Activated naive CD8-positive, alpha-beta T cell treated with anti-CD3 and anti-CD28 coated beads for 36 hours (primary cell): ENCODE measurements around the gene ZER1. TPM values are rescaled to one million over a fixed set of nuclear protein-coding genes. Genes with fewer than 3 reads are reported as not detected.
A peak's percentile ranks its signal among the peaks of the same experiment; 100 is the strongest.

ENCODE experiments used
- DNase-seq: peaks from one replicate; pipeline ENCODE4 v3.0.0; 2021
- H3K27ac Mint-ChIP-seq: one replicate; pipeline ENCODE4 v1.8.0; 2022; ENCODE audit warnings: mild to moderate bottlenecking, moderate library complexity, mixed read lengths
- H3K27me3 Mint-ChIP-seq: one replicate; pipeline ENCODE4 v1.8.0; 2022; ENCODE audit warnings: mild to moderate bottlenecking, mixed read lengths
- H3K36me3 Mint-ChIP-seq: one replicate; pipeline ENCODE4 v1.8.0; 2021; ENCODE audit warnings: mild to moderate bottlenecking, mixed read lengths
- H3K4me1 Mint-ChIP-seq: one replicate; pipeline ENCODE4 v1.8.0; 2021; ENCODE audit warnings: mixed read lengths
- H3K4me3 Mint-ChIP-seq: one replicate; pipeline ENCODE4 v1.8.0; 2022; ENCODE audit warnings: mild to moderate bottlenecking, moderate library complexity, mixed read lengths
- H3K9me3 Mint-ChIP-seq: one replicate; pipeline ENCODE4 v1.8.0; 2022; ENCODE audit warnings: mixed read lengths
- total RNA-seq, 2 experiments: library from RNA; stranded (reverse); gene quantifications; one replicate each; pipeline ENCODE4 v1.2.3, GENCODE V29; 2021

The ZER1 gene
- 10 to 100 TPM; 13.7 to 14.4 TPM for total RNA-seq

GRCh38 chr9:128771745-128772519 is at the start of gene ZER1:
Gene ZER1 (minus strand): TSS chr9:128771927. CDS start chr9:128755565, 16,362 bp downstream.
- Mint-ChIP-seq H3K4me3 (peak within 1 kb of the TSS; percentile 92), H3K27ac (peak within 1 kb of the TSS; percentile 91)

GRCh38 chr9:128820665-128821583 is 49.2 kb upstream of the ZER1 start:
- peaks cover 28% of the 10 kb centered on the region for H3K4me1 Mint-ChIP-seq
- H3K27me3 Mint-ChIP-seq, result peaks cover 3% of the 10 kb centered on the region
- peak overlapping the region; percentile 55 for H3K27ac Mint-ChIP-seq
- no peak for DNase-seq
- H3K4me3 Mint-ChIP-seq, result no peak overlapping the region
- H3K9me3 Mint-ChIP-seq, result no peaks in the 10 kb centered on the region
- peaks cover 8% of the 10 kb centered on the region for H3K36me3 Mint-ChIP-seq

More at GRCh38 chr9:128771745-128772519, at the start of gene ZER1:
- Mint-ChIP-seq H3K27me3 (no peaks in the 10 kb centered on the region), H3K36me3 (peaks cover 3% of the 10 kb centered on the region), H3K4me1 (peaks cover 26% of the 10 kb centered on the region), H3K9me3 (no peaks in the 10 kb centered on the region)
- DNase-seq, result peak; percentile 95

DNA sequence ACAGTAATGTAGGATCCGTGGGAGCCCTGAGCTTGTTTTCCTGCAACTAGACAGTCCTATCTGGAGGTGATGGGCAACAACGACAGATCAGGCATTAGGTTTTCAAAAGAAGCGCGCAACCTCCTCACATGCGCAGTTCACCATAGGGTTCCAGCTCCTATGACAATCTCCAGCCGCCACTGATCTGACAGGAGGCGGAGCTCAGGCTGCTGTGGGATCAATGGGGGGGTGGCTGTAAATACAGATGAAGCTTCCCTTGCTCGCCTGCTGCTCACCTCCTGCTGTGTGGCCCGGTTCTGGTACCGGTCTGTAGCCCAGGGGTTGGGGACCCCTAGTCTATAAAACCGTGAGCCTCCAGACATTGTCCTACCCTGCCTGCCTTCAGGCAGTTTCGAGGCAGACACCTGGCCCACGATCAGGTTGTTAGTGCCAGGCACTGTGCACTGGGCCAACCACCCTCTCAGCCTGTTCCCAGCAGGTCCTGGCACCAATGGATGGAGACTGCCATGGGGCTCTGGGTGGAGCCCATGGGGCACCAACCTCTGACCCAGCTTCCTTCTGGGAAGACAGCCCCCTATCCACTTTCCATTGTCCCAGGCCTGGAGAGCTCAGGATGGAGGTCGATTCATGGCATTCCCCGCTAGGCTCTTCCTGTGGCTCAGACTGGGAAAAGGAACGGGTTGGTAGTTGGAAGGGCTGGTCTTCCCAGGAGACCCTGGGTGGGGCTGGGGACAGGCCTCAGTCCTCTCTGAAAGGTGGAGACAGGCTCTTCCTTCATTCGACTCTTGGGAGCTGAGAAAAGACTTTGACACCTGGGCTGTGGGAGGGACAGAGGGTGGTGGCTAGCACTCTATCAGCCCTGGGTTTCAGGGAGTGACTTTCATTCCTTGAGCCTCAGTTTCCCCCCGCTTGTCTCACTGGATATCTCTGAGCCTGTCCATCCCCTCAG is 48.3 kb upstream of the ZER1 start:
- H3K4me1 Mint-ChIP-seq, result peaks cover 28% of the 10 kb centered on the region
- no peak for DNase-seq
- H3K27me3 Mint-ChIP-seq, result peaks cover 3% of the 10 kb centered on the region
- peaks cover 8% of the 10 kb centered on the region for H3K36me3 Mint-ChIP-seq
- no peaks in the 10 kb centered on the region for H3K9me3 Mint-ChIP-seq
- H3K4me3 Mint-ChIP-seq, result peak overlapping the region; percentile 81
- peak overlapping the region; percentile 55 for H3K27ac Mint-ChIP-seq

GRCh38 chr9:128818839-128819715 is 47.4 kb upstream of the ZER1 start:
- peak overlapping the region; percentile 69 for H3K27ac Mint-ChIP-seq

GRCh38 chr9:128818099-128818838 is 46.5 kb upstream of the ZER1 start, which contains the start of gene ENDOG:
Gene ENDOG (plus strand): TSS chr9:128818500. CDS start chr9:128818685, 185 bp downstream.
- Mint-ChIP-seq H3K4me3 (peak within 1 kb of the TSS; percentile 81), H3K4me1 (peaks cover 28% of the 10 kb centered on the region), H3K36me3 (peaks cover 8% of the 10 kb centered on the region), H3K27me3 (peaks cover 3% of the 10 kb centered on the region), H3K9me3 (no peaks in the 10 kb centered on the region), H3K27ac (peak within 1 kb of the TSS; percentile 82)
- DNase-seq, result peak; percentile 99

More at GRCh38 chr9:128818839-128819715, 47.4 kb upstream of the ZER1 start:
- Mint-ChIP-seq H3K27me3 (peaks cover 3% of the 10 kb centered on the region), H3K36me3 (peaks cover 8% of the 10 kb centered on the region), H3K9me3 (no peaks in the 10 kb centered on the region), H3K4me3 (peak overlapping the region; percentile 81), H3K4me1 (peaks cover 28% of the 10 kb centered on the region)
- peak; percentile 64 for DNase-seq

DNA sequence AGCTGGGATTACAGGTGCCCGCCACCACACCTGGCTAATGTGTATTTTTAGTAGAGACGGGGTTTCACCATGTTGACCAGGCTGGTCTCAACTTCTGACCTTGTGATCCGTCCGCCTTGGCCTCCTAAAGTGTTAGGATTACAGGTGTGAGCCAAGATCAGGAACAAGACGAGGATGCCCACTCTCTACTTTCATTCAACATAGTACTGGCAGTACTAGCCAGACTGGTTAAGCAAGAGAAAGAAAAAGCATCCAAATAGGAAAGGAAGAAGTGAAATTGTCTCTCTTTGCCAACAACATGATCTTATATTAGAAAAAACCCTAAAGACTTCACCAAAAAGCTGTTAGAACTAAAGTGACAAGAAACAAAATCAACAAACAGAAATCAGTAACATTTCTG is 39.1 kb upstream of the ZER1 start:
- H3K27ac Mint-ChIP-seq, result no peak overlapping the region
- H3K9me3 Mint-ChIP-seq, result no peaks in the 10 kb centered on the region
- no peaks in the 10 kb centered on the region for H3K4me1 Mint-ChIP-seq
- H3K27me3 Mint-ChIP-seq, result no peaks in the 10 kb centered on the region
- no peak for DNase-seq
- H3K4me3 Mint-ChIP-seq, result no peak overlapping the region
- peaks cover 3% of the 10 kb centered on the region for H3K36me3 Mint-ChIP-seq

- no peaks in the 10 kb centered on the region for H3K4me1 Mint-ChIP-seq
- peaks cover 3% of the 10 kb centered on the region for H3K36me3 Mint-ChIP-seq
Observed at GRCh38 chr9:128809831-128810230, 38.1 kb upstream of the ZER1 start.

GRCh38 chr9:128809036-128809599 is 37.4 kb upstream of the ZER1 start:
- Mint-ChIP-seq H3K9me3 (no peaks in the 10 kb centered on the region), H3K4me1 (no peaks in the 10 kb centered on the region), H3K4me3 (no peak overlapping the region), H3K27ac (no peak overlapping the region), H3K36me3 (peaks cover 3% of the 10 kb centered on the region), H3K27me3 (no peaks in the 10 kb centered on the region)
- DNase-seq, result no peak

More at GRCh38 chr9:128809831-128810230, 38.1 kb upstream of the ZER1 start:
- Mint-ChIP-seq H3K27me3 (no peaks in the 10 kb centered on the region), H3K27ac (no peak overlapping the region), H3K4me3 (no peak overlapping the region), H3K9me3 (no peaks in the 10 kb centered on the region)
- no peak for DNase-seq

DNA sequence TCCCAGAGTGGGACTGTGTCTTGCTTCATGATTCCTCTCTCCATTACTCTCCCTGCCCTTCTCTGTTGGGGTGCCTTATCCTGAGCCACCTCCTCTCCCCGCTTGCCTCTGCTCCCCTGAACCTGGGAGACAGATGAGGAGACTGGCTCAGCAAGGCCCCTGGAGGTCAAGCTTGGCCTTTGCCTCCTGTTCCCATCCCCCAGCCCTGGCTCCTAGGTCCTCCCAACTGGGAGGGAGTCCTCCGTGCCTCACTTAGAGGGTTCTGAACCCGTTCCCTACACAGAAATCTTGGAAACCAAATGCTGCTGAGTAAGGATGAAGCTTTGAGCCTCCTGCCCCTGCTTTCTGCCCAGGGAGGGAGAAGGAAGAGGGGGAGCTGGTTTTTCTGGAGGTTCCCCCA is 36.8 kb upstream of the ZER1 start:
- no peak overlapping the region for H3K4me3 Mint-ChIP-seq
- DNase-seq, result no peak
- H3K4me1 Mint-ChIP-seq, result no peaks in the 10 kb centered on the region
- H3K27me3 Mint-ChIP-seq, result no peaks in the 10 kb centered on the region
- H3K27ac Mint-ChIP-seq, result peak overlapping the region; percentile 12
- H3K9me3 Mint-ChIP-seq, result no peaks in the 10 kb centered on the region
- peaks cover 3% of the 10 kb centered on the region for H3K36me3 Mint-ChIP-seq

- Mint-ChIP-seq H3K27me3 (no peaks in the 10 kb centered on the region), H3K9me3 (no peaks in the 10 kb centered on the region), H3K4me3 (no peak overlapping the region), H3K27ac (no peak overlapping the region), H3K36me3 (peaks cover 3% of the 10 kb centered on the region), H3K4me1 (no peaks in the 10 kb centered on the region)
- no peak for DNase-seq
Observed at GRCh38 chr9:128807827-128808226, 36.1 kb upstream of the ZER1 start.

DNA sequence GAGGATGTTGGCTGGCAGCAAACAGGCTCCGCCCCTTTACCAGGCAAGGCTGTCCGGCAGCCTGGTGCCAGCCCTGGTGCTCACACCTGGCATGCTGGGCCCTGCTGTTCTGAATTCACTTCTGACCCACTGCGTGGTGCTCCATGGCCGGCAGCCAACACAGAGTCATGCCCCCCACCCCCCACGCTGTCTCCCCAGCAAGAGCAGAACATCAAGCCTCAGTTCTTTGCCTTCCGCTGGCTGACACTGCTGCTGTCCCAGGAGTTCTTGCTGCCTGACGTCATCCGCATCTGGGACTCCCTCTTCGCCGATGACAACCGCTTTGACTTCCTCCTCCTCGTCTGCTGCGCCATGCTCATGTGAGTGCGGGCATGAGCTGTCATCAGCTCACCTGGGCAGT is 33.9 kb upstream of the ZER1 start:
- Mint-ChIP-seq H3K27me3 (no peaks in the 10 kb centered on the region), H3K4me1 (no peaks in the 10 kb centered on the region), H3K27ac (no peak overlapping the region), H3K4me3 (no peak overlapping the region), H3K9me3 (no peaks in the 10 kb centered on the region), H3K36me3 (peaks cover 3% of the 10 kb centered on the region)
- no peak for DNase-seq

DNA sequence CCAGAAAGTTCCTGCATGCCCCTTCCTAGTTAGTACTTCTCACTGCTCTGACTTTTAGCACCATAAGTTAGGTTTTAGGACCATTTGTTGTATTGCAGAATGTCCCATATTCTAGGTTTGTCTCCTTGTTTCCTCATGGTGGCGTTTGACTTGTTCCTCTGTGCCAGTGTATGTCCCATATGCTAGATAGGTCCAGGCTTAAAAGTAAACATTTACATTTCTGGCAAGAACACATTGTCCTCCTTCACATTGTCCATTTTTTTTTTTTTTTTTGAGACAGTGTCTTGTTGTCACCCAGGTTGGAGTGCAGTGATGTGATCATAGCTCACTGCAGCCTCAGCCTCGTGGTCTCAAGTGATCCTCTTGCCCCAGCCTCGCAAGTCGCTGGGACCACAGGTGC is 30.8 kb upstream of the ZER1 start:
- Mint-ChIP-seq H3K27ac (no peak overlapping the region), H3K36me3 (peaks cover under 1% of the 10 kb centered on the region), H3K27me3 (no peaks in the 10 kb centered on the region), H3K9me3 (no peaks in the 10 kb centered on the region), H3K4me1 (no peaks in the 10 kb centered on the region), H3K4me3 (no peak overlapping the region)
- no peak for DNase-seq

GRCh38 chr9:128800061-128800460 is 28.3 kb upstream of the ZER1 start:
- Mint-ChIP-seq H3K4me3 (no peak overlapping the region), H3K9me3 (no peaks in the 10 kb centered on the region), H3K27ac (no peak overlapping the region), H3K4me1 (no peaks in the 10 kb centered on the region), H3K27me3 (no peaks in the 10 kb centered on the region), H3K36me3 (peaks cover 4% of the 10 kb centered on the region)
- DNase-seq, result no peak
